Panc1 (cell line): ENCODE results near the gene ZNF678. TPM values are rescaled to one million over a fixed set of nuclear protein-coding genes. Genes with fewer than 3 reads are reported as not detected.

Source experiments
- ATAC-seq: fragments of 200-7000 bp; cut with Tn5 transposase; 2 replicates; pipeline ENCODE4 v1.9.1; 2020; ENCODE audit warnings: mild to moderate bottlenecking, moderate library complexity
- BruUV-seq: library from RNA; stranded (reverse); fragments of 400-500 nt; replicated peaks from 2 replicates; lab custom pipeline; 2021; lab: Mats Ljungman, UMichigan
- CTCF ChIA-PET: fragments of 300-600 bp; sonication (Branson Sonifier 250); formaldehyde crosslinking; loops from one replicate; lab custom pipeline; 2022; ENCODE audit warnings: antibody characterized with exemption; lab: Charles Lee
- POLR2A ChIA-PET: fragments of 300-600 bp; sonication (Branson Sonifier 250); formaldehyde crosslinking; loops from one replicate; lab custom pipeline; 2022; ENCODE audit warnings: antibody characterized with exemption; lab: Charles Lee
- DNase-seq: peaks from one replicate; pipeline ENCODE4 v3.0.0-alpha.2; 2010; ENCODE audit warnings: low read depth, low spot score
- H3K27ac ChIP-seq: 2 replicates; pipeline ENCODE4 v1.5.1; 2011; ENCODE audit warnings: mild to moderate bottlenecking, low read length, inconsistent platforms
- H3K27me3 ChIP-seq: fragments of 200-500 bp; sonication (Bioruptor generic); 2 replicates; pipeline ENCODE4 v1.6.0; 2014; ENCODE audit warnings: low read length, inconsistent platforms; ENCODE audit not compliant: control insufficient read depth, insufficient read depth
- H3K36me3 ChIP-seq: fragments of 200-500 bp; sonication (Bioruptor generic); 2 replicates; pipeline ENCODE4 v1.5.1; 2014; ENCODE audit warnings: inconsistent platforms, mild to moderate bottlenecking, low read length, moderate library complexity; ENCODE audit not compliant: control insufficient read depth, insufficient read depth
- H3K4me1 ChIP-seq: 2 replicates; pipeline ENCODE4 v1.5.1; 2011; ENCODE audit warnings: inconsistent platforms, mild to moderate bottlenecking, low read length, moderate library complexity; ENCODE audit not compliant: control insufficient read depth, insufficient read depth
- H3K4me3 ChIP-seq, 2 experiments: 2 replicates each; pipeline ENCODE4 v1.5.1; 2011 to 2012; ENCODE audit warnings: low read depth in 2 of 2, low read length in 2 of 2, mild to moderate bottlenecking in 2 of 2, inconsistent platforms in 1 of 2, moderate library complexity in 1 of 2
- H3K9me3 ChIP-seq: fragments of 200-500 bp; sonication (Bioruptor generic); 2 replicates; pipeline ENCODE4 v1.5.1; 2014; ENCODE audit warnings: low read depth, mild to moderate bottlenecking, inconsistent platforms, low read length, moderate library complexity; ENCODE audit not compliant: control insufficient read depth, insufficient read depth
- CTCF ChIP-seq: fragments of 450-650 bp; IDR thresholded peaks from 2 replicates; pipeline ENCODE4 v1.5.1; 2017; ENCODE audit warnings: mild to moderate bottlenecking
- POLR2AphosphoS5 ChIP-seq: IDR thresholded peaks from 2 replicates; pipeline ENCODE4 v1.6.1; 2012; ENCODE audit warnings: mild to moderate bottlenecking, low read depth, low read length, moderate library complexity
- SIN3A ChIP-seq: IDR thresholded peaks from 2 replicates; pipeline ENCODE4 v1.6.1; 2012; ENCODE audit warnings: low read depth, mild to moderate bottlenecking, low read length, moderate library complexity, borderline replicate concordance; ENCODE audit not compliant: insufficient read depth
- TCF7L2 ChIP-seq: IDR thresholded peaks from 2 replicates; pipeline ENCODE4 v1.6.1; 2011; ENCODE audit warnings: mild to moderate bottlenecking, low read depth, low read length, inconsistent platforms
- in situ Hi-C: cut with HindIII; loops from 2 replicates; pipeline ENCODE4 v1.10.0; 2016; ENCODE audit warnings: low sequenced_read_pairs, low pct_unique_long_range_greater_than_20kb
- intact Hi-C: fragments of 100-400 bp; cut with micrococcal nuclease; formaldehyde crosslinking; loops from one replicate; pipeline ENCODE4 v1.10.0; 2022; ENCODE audit not compliant: unreplicated experiment
- total RNA-seq: library from RNA; stranded (reverse); gene quantifications from one replicate; pipeline ENCODE4 v1.2.1, GENCODE V29; 2021; ENCODE audit not compliant: unreplicated experiment
- TF ChIP-seq, protein P1 (sequence below), 2 experiments: IDR thresholded peaks; 2 replicates each; pipeline ENCODE4 v1.6.1; 2011 to 2012; ENCODE audit warnings: low read depth in 2 of 2, control low read depth in 1 of 2, low read length in 1 of 2, mild to moderate bottlenecking in 1 of 2, moderate library complexity in 1 of 2; ENCODE audit not compliant: insufficient read depth in 1 of 2

Gene ZNF678
- total RNA-seq, 1 experiment from 2014 or later: 8.0 TPM

DNA sequence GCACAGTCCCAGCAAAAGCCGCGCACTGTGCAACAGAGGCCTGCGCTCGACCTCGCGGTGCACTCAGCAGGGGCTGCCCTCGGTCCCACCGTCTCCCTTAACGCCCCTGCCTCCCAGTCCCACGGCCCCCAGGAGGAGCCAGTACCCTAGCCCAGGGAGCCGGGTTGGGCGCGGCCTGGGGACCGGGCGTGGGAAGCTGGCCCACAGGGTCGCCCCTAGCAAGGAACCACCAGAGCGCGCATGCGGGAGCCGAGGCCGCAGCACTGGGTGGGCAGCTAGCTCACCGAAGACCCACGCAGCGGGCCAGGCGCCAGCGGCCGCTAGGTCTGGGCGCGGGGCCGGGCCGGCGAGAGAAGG, 21.6 kb upstream of the ZNF678 start:
- TF ChIP-seq CTCF (no peak), TCF7L2 (no peak), SIN3A (no peak), POLR2AphosphoS5 (no peak)
- TF ChIP-seq, protein P1, sequence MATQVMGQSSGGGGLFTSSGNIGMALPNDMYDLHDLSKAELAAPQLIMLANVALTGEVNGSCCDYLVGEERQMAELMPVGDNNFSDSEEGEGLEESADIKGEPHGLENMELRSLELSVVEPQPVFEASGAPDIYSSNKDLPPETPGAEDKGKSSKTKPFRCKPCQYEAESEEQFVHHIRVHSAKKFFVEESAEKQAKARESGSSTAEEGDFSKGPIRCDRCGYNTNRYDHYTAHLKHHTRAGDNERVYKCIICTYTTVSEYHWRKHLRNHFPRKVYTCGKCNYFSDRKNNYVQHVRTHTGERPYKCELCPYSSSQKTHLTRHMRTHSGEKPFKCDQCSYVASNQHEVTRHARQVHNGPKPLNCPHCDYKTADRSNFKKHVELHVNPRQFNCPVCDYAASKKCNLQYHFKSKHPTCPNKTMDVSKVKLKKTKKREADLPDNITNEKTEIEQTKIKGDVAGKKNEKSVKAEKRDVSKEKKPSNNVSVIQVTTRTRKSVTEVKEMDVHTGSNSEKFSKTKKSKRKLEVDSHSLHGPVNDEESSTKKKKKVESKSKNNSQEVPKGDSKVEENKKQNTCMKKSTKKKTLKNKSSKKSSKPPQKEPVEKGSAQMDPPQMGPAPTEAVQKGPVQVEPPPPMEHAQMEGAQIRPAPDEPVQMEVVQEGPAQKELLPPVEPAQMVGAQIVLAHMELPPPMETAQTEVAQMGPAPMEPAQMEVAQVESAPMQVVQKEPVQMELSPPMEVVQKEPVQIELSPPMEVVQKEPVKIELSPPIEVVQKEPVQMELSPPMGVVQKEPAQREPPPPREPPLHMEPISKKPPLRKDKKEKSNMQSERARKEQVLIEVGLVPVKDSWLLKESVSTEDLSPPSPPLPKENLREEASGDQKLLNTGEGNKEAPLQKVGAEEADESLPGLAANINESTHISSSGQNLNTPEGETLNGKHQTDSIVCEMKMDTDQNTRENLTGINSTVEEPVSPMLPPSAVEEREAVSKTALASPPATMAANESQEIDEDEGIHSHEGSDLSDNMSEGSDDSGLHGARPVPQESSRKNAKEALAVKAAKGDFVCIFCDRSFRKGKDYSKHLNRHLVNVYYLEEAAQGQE (IDR thresholded peaks at IDR 0.05; ENCODE audit: insufficient read depth in 1 of 2, low read depth in 2 of 2, low read length in 1 of 2): no peak
- H3K36me3 ChIP-seq: no peaks in the 10 kb centered on the region
- DNase-seq: no peak
- intact Hi-C loops (loop anchor here (10.0 kb wide), 1 partner anchor 57 kb away; no protein-coding TSS in a partner anchor), in situ Hi-C loops (no loop called here)
- H3K4me3 ChIP-seq: peak overlapping the region; percentile 60 to 68
- peak; percentile 32 for ATAC-seq
- peaks cover 4% of the 10 kb centered on the region for H3K4me1 ChIP-seq
- H3K9me3 ChIP-seq: peaks cover 7% of the 10 kb centered on the region; the same call in 1 of the 2 replicates
- ChIA-PET CTCF (no interaction called here), POLR2A (interaction anchor here (0.6 kb wide), 1 partner anchor 412 kb away, joined by 4 read pairs; no protein-coding TSS in a partner anchor)
- BruUV-seq: no TSS peak
- H3K27me3 ChIP-seq: no peaks in the 10 kb centered on the region
- peak overlapping the region; percentile 71 for H3K27ac ChIP-seq

DNA sequence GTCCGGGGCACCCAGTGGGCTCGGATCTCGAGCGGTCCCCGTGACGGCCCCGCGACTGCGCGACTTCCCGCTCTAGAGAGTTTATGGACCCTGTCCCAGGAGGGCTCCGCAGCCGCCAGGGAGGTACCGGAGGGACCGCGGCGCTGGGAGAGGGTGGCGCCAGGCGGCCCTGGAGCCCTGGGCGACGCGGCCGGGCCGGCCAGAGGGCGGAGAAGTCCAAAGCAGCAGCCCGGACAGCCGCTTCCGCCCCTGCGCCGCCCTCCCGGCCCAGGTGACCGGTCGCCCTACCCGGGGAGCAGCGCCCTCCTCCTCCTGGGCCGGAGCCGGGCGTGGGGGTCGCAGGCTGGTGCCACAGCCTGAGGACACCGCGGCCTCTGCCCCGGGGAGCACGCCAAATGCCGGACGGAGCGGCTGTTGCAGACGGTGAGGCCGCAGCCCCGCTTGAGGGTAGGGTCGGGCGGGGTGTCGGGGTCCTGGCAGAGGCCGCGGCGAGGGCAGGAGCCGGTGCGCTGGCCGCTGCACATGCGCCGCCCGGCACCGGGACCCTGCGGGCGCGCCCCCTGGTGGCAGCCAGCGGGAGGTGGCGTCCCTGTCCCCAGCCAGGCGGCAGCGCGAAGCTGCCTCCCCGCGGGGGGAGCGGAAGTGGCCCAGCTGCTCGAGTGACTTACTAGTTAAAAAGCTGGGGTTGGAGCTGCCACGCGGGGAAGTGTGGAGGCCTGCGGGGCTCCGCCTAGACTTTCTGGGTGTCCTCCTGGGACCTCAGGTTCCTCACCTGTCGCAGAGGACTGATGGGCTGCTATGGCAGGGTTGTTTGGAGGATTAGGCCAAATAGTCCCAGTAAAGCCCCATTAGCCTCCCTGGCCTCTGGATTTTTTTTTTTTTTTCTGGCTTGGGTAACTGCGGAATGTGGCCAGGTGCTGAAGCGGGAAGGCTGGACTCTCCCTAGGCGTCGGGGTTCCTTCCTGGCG, 20.9 kb upstream of the ZNF678 start:
- no TSS peak for BruUV-seq
- peak overlapping the region; percentile 89 for H3K27ac ChIP-seq
- intact Hi-C loops: loop anchor here (10.0 kb wide), 1 partner anchor 58 kb away; no protein-coding TSS in a partner anchor

More for the DNA sequence above, 20.9 kb upstream of the ZNF678 start:
- H3K36me3 ChIP-seq: no peaks in the 10 kb centered on the region
- H3K27me3 ChIP-seq: no peaks in the 10 kb centered on the region
- POLR2A ChIA-PET: no interaction called here
- H3K9me3 ChIP-seq: 0 out of 2 replicates have a peak, but pooled peaks cover 3% of the 10 kb centered on the region
- CTCF ChIA-PET: interaction anchor here (0.7 kb wide), 1 partner anchor 18 kb away, joined by 3 read pairs; no protein-coding TSS in a partner anchor
- DNase-seq (no peak), ATAC-seq (peak; percentile 97)
- H3K4me1 ChIP-seq: peaks cover 4% of the 10 kb centered on the region
- H3K4me3 ChIP-seq: peak overlapping the region; percentile 60 to 68
- no peak for TF ChIP-seq TCF7L2
- TF ChIP-seq, protein P1 (IDR thresholded peaks at IDR 0.05; ENCODE audit: insufficient read depth in 1 of 2, low read depth in 2 of 2, low read length in 1 of 2): no peak
- peak; percentile 39 for TF ChIP-seq POLR2AphosphoS5
- TF ChIP-seq SIN3A: 0 out of 2 replicates have a peak, but pooled peaks have one; percentile 26
- TF ChIP-seq CTCF: peak; percentile 99
- in situ Hi-C loops: no loop called here
